ENCODE measurements around the gene CRIM1. TPM values are rescaled to one million over a fixed set of nuclear protein-coding genes. Genes with fewer than 3 reads are reported as not detected.

CRIM1 gene
- total RNA-seq, 1 experiment from 2014 or later, result 133 TPM

DNA sequence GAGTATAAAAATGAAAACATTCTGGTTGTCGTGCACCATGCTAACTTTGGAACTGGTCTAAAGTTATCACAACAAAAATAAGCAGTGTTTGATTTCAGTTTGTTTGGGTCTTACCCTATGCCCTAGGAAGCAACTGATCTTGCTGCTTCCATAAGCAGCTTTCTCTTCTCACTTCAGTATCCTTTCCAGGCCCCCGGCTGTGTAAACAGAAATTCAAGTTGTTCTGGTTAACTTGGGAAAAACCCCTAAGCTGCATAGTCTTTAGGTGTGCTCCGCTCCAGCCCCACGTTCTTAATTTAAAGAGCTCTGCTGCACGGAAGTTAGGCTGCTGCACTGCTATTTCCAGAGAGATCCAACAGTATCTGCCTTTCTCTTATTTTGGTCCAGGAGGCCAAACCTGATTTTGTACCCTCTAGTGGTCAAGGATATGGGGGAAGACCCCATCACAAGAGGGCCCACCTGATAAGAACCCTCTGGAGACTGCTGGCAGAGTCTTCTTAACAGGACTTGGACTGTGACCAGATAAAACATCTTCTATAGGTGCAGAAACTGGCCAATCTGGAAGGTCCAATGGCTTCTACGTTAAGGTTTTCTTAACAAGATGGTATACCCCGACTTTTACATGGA is 173.3 kb downstream of the CRIM1 start:
- Histone ChIP-seq H3K4me1 (replicated peaks; ENCODE audit: insufficient read depth) (no peaks in the 10 kb centered on the region), H3K27me3 (ENCODE audit: insufficient read depth, low read depth) (no peaks in the 10 kb centered on the region), H3K79me2 (ENCODE audit: low read depth) (no peaks in the 10 kb centered on the region), H3K4me2 (no peak overlapping the region), H3K4me3 (no peak overlapping the region), H3K9me3 (ENCODE audit: insufficient read depth, low read depth) (no peaks in the 10 kb centered on the region), H3K9me2 (ENCODE audit: insufficient read depth) (no peaks in the 10 kb centered on the region), H4K20me1 (ENCODE audit: insufficient read depth) (no peaks in the 10 kb centered on the region), H3K36me3 (ENCODE audit: low read depth) (peaks cover 15% of the 10 kb centered on the region; the same call in 1 of the 2 replicates), H3K27ac (no peak overlapping the region), H3F3A (ENCODE audit: insufficient read depth, low read depth) (no peaks in the 10 kb centered on the region), H2AFZ (no peak overlapping the region)
- BruUV-seq (replicated peaks), result no TSS peak
- no peak for DNase-seq
- intact Hi-C loops (cut with micrococcal nuclease; ENCODE audit: unreplicated experiment), result no loop called here
- ChIA-PET CTCF (no interaction called here), POLR2A (ENCODE audit: unreplicated experiment) (no interaction called here)
- no peak for TF ChIP-seq EZH2 (IDR thresholded peaks at IDR 0.05; ENCODE audit: low read depth)
- TF ChIP-seq, protein P1, sequence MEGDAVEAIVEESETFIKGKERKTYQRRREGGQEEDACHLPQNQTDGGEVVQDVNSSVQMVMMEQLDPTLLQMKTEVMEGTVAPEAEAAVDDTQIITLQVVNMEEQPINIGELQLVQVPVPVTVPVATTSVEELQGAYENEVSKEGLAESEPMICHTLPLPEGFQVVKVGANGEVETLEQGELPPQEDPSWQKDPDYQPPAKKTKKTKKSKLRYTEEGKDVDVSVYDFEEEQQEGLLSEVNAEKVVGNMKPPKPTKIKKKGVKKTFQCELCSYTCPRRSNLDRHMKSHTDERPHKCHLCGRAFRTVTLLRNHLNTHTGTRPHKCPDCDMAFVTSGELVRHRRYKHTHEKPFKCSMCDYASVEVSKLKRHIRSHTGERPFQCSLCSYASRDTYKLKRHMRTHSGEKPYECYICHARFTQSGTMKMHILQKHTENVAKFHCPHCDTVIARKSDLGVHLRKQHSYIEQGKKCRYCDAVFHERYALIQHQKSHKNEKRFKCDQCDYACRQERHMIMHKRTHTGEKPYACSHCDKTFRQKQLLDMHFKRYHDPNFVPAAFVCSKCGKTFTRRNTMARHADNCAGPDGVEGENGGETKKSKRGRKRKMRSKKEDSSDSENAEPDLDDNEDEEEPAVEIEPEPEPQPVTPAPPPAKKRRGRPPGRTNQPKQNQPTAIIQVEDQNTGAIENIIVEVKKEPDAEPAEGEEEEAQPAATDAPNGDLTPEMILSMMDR (conservative IDR thresholded peaks at IDR 0.05), result no peak

DNA sequence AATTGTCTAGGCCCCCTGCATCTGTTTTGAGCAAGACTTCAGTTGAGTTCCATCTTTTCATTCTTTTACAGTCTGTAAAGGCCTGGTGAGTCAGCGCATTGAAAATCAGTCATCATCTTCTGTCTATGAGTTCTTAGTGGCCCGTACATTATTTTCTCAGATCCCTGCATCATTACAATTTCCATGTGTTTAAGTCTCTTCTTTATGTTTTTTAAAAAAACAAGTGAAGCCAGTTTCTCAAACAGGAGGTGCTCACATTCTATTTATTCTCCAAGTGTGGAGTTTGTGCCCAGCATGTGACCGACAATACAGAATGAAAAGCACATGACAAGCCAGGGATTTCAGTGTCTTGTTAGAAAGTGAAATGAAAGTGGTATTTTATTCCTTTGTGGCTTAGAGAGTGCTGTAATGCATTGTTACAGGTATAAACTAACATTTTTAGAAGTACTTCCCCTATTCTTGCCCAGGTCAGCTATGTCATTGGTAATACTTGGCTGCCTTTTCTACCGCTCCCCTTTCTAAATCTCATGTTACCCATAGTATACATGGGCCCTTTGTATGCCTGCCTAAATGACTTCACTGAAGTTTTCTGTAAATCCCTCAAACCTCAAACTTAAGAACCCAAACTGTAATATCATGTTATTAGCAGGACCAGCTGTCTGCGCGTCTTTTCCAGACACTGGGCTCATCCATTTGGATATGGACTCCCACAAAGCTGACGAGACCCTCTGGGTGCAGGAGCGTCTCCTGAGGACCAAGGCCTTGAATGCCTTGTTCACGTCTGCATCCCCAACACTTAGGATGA is 174.8 kb downstream of the CRIM1 start:
- H3K79me2 ChIP-seq (ENCODE audit: low read depth), result no peaks in the 10 kb centered on the region
- no peak overlapping the region for H3K4me2 ChIP-seq
- no TSS peak for BruUV-seq (replicated peaks)
- no peaks in the 10 kb centered on the region for H3F3A ChIP-seq (ENCODE audit: insufficient read depth, low read depth)
- H3K27me3 ChIP-seq (ENCODE audit: insufficient read depth, low read depth), result no peaks in the 10 kb centered on the region
- DNase-seq, result no peak
- H3K4me3 ChIP-seq, result no peak overlapping the region
- H3K36me3 ChIP-seq (ENCODE audit: low read depth), result peaks cover 11% of the 10 kb centered on the region; the same call in 1 of the 2 replicates
- no peaks in the 10 kb centered on the region for H3K4me1 ChIP-seq (replicated peaks; ENCODE audit: insufficient read depth)
- intact Hi-C loops (cut with micrococcal nuclease; ENCODE audit: unreplicated experiment), result no loop called here
- no peak overlapping the region for H3K27ac ChIP-seq
- ChIA-PET POLR2A (ENCODE audit: unreplicated experiment) (no interaction called here), CTCF (no interaction called here)
- no peak for TF ChIP-seq EZH2 (IDR thresholded peaks at IDR 0.05; ENCODE audit: low read depth)
- TF ChIP-seq, protein P1 (conservative IDR thresholded peaks at IDR 0.05), result no peak
- H3K9me2 ChIP-seq (ENCODE audit: insufficient read depth), result no peaks in the 10 kb centered on the region
- no peaks in the 10 kb centered on the region for H3K9me3 ChIP-seq (ENCODE audit: insufficient read depth, low read depth)
- H4K20me1 ChIP-seq (ENCODE audit: insufficient read depth), result no peaks in the 10 kb centered on the region
- H2AFZ ChIP-seq, result no peak overlapping the region

DNA sequence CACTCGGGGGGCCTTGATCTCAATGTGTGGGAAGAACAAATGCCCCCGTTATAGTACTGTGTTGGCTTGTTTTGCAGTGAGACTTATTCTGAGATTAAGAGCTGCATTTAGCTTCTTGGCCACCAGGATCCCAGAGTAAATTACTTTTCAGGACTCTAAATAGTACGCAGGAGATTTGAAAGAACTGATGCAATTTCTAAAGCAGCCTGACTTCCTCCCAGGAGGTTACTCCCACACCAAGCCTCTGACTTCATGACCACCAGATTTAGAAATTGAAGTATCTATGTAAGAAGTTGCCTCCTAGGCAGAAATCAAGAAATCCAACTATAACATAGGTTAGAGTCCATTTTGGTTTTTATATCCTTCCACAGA is 175.4 kb downstream of the CRIM1 start:
- H3K27ac ChIP-seq, result no peak overlapping the region

More for the DNA sequence above, 175.4 kb downstream of the CRIM1 start:
- TSS peak; percentile 5 for BruUV-seq (replicated peaks)
- Histone ChIP-seq H3K27me3 (ENCODE audit: insufficient read depth, low read depth) (no peaks in the 10 kb centered on the region), H3K4me3 (no peak overlapping the region), H3K79me2 (ENCODE audit: low read depth) (no peaks in the 10 kb centered on the region), H2AFZ (no peak overlapping the region), H3K4me2 (no peak overlapping the region), H3K9me2 (ENCODE audit: insufficient read depth) (no peaks in the 10 kb centered on the region), H4K20me1 (ENCODE audit: insufficient read depth) (no peaks in the 10 kb centered on the region), H3K4me1 (replicated peaks; ENCODE audit: insufficient read depth) (no peaks in the 10 kb centered on the region), H3K36me3 (ENCODE audit: low read depth) (peaks cover 11% of the 10 kb centered on the region; the same call in 1 of the 2 replicates), H3K9me3 (ENCODE audit: insufficient read depth, low read depth) (no peaks in the 10 kb centered on the region), H3F3A (ENCODE audit: insufficient read depth, low read depth) (no peaks in the 10 kb centered on the region)
- DNase-seq, result no peak
- intact Hi-C loops (cut with micrococcal nuclease; ENCODE audit: unreplicated experiment), result no loop called here
- CTCF ChIA-PET, result no interaction called here
- POLR2A ChIA-PET (ENCODE audit: unreplicated experiment), result no interaction called here
- TF ChIP-seq, protein P1 (conservative IDR thresholded peaks at IDR 0.05), result no peak
- TF ChIP-seq EZH2 (IDR thresholded peaks at IDR 0.05; ENCODE audit: low read depth), result no peak

Measured in PC-9 (cell line).